DMS153 (cell line): Measurements from ENCODE around the gene ANKRD13C.
"Not testable (repeated sequence)": the region's sequence is repeated elsewhere in the genome, so short reads cannot be mapped to it uniquely, and the experiment has no call there.

Experiments
- DNase-seq: peaks from one replicate; lab custom pipeline; 2025; lab: John Stamatoyannopoulos, UW

The ANKRD13C gene

DNA sequence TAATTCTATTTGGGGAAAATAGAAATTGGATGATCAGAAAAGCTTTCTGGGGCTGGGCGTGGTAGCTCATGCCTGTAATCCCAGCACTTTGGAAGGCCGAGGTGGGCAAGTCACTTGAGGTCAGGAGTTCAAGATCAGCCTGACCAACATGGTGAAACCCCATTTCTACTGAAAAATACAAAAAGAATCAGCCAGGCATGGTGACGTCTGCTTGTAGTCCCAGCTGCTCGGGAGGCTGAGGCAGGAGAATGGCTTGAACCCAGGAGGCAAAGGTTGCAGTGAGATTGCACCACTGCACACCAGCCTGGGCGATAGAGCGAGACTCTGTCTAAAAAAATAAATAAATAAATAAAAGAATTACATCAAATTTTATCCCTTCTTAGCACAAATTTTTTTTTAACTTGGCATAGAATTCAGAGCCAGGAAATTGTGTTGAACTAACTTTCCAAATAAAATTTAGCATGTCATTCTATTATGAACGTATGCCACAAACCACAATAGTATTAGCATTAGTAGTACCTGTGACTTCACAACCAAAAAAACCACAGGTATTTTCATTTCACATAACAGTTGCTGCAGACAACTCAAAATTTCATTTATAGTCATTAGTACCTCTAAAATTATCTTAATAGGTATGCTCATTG is 4.5 kb upstream of the ANKRD13C start:
- no peak for DNase-seq

DNA sequence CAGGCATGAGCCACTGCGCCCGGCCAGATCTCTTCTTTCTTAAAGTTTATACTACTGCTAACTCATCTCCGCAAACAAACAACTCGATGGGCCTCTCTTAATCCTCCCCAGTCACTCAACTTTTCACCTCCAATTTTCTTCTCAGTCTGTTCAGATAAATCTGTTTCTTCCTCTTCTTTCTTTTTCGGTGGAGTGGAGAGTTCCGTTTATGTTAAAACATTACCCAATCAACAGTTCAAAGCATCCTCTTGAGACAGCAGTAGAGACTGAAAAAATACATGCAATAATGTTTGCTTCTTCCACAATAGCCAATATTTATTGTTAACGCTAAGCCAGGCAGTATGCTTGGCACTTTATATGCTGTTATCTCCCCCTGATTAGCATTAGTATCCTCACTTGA is 1.4 kb upstream of the ANKRD13C start:
- DNase-seq = no peak

DNA sequence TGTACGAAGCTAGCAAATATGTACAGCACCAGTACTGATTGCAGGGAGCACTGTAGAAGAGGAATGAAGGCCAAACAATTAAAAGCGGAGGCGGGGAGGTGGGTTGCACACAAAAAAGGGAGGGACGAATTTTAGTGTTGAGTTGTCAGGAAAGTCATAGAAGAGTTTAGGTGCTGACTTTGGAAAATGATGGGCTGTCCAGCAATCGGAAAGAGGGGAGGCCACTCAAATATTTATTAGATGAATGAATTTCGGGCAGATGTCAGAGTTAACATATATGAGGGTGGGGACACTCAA is 537 bp upstream of the ANKRD13C start:
- DNase-seq = no peak

DNA sequence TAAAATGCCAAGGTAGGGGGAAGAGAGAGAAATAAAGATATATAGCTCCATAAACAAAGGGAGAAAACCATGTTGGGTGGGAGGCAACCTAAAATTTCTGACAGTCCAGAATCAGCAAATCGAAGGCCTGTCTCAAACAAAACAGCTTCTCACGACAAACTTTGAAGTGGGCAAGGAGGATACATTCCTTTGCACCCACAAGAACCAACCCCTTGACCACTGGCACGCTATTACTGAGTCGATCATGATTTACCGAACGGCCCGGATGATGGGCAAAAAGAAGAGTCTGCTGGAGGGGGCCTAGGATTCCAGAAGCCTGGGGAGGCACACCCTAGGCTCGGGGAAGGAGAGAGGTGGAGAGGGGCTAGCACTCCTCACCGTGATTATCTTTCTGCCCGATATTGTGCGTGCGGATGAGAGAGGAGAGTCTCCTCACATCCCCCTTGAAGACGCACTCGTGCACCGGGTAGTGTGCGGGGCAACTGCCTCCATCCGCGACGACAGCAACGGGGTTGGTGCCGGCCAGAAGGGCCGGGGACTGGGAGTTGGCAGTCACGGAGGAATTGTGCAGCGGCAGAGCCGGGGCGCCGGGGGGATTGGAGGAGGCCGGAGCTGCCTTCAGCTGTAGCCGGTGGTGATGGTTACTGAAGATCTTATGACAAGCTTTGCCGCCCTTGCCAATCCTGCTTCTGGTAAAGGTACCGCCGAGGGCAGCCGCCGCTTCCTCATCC is 756 bp downstream of the ANKRD13C start:
- no peak for DNase-seq

DNA sequence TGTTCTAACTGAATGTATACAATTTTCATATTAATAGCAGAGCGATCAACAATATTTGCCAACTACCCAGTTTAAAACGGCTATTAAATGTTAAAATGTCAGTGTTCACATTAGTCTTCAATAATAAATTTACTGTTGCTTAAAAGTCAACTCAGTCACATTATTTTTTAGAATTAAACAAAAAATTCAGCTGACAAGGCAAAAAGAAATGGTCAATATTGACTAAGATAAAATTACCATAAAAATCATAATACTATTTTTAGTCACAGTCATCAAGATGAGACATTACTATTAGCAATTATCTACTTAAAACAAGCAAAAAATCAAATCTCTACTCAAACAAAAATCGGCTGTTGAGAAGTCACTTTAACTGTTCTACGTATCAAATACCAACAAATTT is 1.5 kb downstream of the ANKRD13C start:
- DNase-seq = no peak

DNA sequence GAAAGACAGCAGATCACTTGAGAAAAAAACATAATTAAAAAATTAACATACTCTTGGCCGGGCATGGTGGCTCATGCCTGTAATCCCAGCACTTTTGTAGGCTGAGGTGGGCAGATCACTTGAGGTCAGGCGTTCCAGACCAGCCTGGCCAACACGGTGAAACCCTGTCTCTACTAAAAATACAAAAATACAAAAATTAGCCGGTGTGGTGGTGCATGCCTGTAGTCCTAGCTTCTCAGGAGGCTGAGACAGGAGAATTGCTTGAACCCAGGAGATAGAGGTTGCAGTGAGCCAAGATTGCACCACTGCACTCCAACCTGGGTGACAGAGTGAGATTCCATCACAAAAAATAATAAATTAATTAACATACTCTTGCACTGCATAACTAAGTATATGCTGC is 4.7 kb downstream of the ANKRD13C start:
- not testable (repeated sequence) for DNase-seq

DNA sequence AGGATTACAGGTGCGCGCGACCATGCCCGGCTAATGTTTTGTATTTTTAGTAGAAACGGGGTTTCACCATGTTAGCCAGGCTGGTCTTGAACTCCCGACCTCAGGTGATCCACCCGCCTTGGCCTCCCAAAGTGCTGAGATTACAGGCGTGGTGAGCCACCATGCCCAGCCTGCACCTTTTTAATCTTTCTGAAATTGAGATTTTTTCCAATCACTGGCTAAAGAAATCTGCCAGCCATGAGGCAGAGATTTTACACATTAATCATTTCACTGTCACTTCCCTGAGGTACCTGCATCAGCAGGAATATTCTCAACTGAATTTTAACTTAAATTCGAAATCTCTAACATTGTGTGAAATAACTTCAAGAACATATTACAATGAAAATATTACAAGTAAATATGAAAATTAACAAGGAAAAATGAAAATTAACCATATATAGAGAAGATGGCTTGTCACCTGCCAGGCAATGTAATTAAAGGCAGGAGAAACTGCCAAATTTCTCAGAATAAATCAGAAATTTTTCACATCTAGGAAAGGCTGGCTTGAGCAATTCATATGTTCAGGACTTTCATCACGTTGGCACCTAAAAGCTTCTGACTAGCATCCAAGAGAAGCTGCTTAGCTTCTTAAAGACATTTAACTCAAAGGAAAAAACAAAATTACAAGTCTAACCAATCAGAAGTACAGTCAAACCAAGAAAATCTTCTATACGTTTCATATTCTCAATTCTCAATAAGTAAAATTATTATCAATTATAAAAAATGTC is 5.9 kb downstream of the ANKRD13C start:
- no peak for DNase-seq

DNA sequence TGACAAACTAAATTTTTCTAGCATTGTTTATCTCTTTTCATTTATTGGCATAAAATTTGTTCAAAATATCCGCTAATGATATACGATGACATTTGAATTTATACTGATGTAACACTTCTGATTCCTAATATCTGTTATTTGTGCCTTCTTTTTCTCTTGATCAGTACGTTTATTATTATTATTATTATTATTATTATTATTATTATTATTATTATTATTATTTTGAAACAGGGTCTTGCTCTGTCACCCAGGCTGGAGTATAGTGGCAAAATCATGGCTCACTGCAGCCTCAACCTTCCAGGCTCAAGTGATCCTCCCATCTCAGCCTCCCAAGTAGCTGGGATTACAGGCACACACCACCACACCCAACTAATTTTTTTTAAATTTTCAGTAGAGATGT is 14.9 kb downstream of the ANKRD13C start:
- not testable (repeated sequence) for DNase-seq

DNA sequence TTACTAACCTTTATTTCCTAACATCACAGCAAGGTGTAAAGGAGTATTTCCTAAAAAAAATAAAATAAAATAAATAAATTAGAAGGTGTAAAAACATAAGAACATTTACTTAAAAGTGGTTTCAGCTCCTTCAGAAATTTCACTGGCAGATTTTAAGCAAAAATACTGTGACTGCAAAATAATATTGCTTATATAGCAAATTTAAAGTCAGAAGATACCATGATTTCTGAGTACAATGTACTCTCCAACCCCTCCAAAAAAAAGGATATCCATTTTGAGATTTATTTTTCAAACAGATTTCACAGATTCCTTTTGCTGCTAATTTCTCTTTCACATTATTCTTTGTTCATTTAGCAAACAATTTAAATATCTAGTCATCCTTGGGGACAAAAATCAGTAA is 18.5 kb downstream of the ANKRD13C start:
- DNase-seq = no peak

DNA sequence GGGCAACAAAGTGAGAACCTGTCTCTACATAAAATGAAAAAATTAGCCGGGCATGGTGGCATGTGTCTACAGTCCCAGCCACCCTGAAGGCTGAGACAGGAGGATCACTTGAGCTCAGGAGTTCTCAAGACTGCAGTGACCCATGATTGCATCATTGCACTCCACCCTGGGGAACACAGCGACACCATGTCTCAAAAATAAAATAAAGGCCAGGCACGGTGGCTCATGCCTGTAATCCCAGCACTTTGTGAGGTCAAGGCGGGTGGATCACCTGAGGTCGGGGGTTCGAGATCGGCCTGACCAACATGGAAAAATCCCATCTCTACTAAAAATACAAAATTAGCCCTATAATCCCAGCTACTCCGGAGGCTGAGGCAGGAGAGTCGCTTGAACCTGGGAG is 20.1 kb downstream of the ANKRD13C start:
- DNase-seq = no peak

DNA sequence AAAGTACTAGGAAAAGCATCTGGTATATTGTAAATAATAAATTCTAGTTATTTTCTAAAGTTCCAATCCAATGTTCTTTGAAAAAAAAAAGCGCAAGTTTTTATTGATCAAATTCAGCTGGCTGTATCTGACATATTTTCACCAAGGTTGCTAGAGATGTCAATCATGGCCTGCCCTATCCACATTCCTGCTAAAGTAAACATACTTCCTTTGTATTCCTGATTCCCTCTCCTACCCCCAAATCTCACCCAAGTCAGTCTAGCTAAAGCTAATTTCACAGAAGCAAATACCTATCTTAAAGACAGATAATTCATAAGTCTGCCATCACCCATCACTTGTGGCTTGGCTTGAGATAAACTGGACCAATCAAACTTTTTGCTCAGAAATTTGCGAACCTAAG is 21.3 kb downstream of the ANKRD13C start:
- no peak for DNase-seq

DNA sequence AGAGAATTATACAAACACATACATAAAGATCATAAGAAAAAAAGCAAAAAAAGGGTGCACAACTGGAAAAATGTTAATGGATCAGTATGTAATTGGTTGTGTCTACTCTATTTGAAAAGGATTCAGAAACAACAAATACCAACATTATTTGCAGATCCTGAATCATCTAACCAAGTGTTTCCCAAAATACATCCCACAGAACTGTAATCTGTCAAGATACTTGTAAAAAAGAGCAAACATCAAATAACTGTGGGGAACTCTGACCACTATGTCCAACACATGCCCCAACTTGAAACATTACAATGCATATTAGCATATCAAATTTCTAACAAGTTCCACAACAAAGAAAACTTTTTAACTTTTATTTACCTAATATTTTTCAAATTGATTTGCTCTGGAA is 22.6 kb downstream of the ANKRD13C start:
- DNase-seq = no peak

DNA sequence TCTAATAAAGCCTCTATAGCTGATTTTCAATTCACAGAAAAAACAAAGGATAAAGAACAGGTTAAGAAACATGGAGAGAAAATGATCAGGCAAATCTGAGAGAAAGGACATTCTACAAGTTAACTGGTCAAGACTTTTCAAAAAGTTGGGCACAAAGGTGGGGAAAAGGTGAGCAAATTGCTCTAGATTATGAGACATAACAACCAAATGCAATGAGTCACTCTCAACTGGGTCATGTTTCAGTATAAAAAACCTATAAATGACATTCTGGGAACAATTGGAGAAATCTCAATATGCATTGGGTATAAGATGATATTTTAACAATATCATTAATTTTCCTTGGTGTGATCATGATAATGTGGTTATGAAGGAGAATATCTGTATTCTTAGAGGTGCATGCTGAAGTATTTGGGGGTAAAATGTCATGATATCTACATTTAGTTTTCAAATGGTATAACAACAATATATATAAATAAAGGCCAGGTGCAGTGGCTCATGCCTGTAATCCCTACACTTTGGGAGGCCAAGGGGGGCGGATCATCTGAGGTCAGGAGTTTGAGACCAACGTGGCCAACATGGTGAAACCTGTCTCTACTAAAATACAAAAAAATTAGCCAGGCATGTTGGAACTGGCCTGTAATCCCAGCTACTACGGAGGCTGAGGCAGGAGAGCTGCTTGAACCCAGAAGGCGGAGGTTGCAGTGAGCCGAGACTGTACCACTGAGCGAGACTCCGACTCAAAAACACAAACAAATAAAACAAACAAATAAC is 27.0 kb downstream of the ANKRD13C start:
- no peak for DNase-seq

DNA sequence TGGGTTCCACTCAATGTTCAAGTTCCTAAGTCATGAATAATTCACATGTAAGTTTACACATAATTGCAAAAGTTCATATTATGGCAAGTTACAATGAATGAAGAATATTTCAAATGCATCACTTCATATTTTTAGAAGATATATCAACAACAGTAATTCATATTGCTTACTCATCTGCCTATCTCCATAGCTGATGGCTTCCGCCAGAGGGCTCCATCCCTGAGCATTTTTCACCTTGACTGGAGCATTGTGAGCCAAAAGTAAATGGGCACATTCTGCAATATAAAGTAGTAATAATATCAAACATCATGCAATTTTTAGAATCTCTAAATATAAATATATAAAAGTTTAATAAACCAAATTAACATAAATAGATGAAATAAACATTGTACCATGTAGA is 29.8 kb downstream of the ANKRD13C start:
- DNase-seq = no peak

DNA sequence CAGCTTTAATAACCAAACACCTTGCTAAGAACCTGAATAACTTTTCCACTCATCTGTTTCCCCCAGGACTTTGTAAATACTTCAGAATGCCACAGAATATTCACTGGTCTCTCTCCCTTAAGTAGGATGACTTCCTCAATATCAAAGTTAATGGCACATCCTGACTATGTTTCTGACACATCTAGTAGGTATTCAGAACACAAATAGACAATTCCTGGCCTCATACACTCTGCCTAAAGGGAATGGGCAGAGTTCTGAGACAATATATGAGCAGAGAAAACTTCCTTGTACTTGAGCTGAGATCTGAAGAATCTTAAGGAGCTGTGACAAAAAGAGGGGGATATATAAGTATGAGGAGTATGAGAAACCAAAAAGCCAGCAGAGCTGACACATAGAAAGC is 34.8 kb downstream of the ANKRD13C start:
- DNase-seq = no peak

DNA sequence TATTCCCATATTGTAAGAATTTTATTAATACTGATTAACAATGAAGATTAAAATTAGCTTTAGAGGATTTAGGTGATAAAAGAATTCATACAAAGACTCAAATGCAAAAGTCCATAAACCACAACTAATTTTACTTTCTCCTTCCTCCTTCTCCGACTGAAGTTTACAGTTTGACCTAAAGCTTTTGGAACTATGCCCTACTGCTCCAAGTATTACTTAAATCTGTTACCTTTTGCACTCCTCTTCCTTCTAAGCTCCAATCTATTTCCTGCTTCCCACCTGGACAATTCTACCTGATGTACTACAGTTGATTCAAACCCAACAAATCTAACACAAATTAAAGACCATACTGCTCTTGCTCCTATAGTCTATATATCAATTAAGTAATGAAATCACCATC is 36.3 kb downstream of the ANKRD13C start:
- no peak for DNase-seq

DNA sequence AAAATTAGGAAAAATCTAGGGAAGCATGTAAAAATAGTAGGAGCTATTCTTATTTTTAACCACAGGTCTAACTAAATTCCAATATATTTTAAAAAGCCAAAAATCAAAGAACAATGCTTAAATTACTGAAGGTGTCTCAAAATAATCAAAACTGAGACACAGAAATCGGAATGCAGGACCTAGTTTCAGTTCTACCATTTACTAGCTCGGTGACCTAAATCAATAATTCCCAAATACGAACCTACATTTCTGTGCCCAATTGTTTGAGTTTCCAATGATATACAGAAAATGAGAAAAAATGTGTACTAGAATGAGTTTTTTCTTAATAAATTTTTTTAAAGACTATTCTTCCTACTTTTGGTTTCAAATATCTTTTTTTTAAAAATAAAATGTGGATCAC is 37.4 kb downstream of the ANKRD13C start:
- no peak for DNase-seq

DNA sequence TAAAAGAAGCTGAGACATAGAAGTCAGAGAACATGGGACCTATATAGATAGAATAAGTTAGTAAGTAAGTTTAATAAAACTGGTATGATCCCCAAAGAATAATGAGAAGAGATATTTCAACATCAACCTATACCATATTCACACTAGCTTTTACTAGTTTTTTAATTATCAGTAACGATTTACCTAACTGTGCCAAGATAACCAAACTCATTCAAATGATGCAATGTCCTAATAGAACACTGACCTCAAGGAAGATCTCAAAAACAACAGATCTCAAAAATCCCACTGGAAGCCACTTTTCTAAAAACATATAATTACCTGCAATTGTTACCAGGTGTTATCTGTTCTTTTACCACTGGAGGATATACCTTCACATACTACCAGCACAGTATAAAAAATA is 38.7 kb downstream of the ANKRD13C start:
- DNase-seq = no peak

DNA sequence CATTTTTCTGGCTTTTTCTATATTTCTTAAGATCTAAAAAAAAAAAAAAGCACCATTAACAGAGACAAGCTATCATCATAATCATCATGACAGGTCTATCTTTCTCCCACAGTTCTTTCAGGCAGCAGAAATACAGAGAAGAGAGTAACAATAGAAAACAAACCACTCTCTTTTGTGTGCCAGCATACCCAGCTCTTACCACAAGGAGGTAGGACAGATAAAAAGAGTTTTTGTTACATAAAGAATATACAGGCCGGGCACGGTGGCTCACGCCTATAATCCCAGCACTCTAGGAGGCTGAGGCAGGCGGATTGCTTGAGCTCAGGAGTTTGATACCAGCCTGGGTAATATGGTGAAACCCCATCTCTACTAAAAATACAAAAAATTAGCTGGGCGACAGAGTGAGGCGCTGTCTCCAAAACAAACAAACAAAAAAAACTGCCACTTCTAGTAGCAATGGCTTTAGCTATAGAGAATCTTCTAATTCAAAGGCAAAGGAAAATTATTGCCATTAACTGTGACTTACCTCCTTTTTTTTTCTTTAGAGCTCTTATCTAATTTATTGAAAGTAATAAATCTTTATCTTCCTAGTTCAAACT is 39.7 kb downstream of the ANKRD13C start:
- no peak for DNase-seq

DNA sequence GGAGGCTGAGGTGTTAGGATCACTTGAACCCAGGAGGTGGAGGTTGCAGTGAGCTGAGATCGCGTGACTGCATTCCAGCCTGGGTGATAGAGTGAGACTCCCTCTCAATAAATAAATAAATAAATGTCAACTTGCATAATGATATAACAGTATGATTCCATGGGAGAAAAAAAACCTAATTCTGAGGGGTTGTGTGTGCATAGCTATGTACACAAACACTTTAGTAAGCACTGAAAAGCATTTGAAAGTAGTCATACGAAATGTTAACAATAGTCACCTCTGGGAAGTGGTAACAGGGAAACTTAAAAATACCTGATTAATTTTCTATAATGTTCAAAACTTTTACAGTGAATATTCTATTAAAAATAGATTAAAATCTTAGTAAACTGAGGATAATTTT is 43.2 kb downstream of the ANKRD13C start:
- DNase-seq = no peak

DNA sequence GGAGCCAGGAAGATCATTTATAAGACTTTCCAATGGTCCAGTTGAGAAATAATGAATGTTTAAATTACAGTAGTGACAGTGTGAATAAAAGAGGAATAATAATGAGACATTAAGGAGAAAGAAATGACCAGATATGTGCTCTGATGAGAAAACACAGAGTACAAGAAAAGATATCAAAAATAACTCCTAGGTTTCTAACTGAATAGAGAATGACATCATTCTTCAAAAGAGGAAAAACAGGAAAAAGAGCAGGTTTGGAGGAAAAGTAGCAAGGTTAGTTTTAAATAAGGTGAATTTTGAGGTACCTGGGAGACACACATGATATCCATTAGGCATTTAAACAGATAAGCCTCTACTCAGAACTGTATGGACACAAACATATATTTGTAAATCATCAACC is 55.0 kb downstream of the ANKRD13C start:
- DNase-seq = no peak

DNA sequence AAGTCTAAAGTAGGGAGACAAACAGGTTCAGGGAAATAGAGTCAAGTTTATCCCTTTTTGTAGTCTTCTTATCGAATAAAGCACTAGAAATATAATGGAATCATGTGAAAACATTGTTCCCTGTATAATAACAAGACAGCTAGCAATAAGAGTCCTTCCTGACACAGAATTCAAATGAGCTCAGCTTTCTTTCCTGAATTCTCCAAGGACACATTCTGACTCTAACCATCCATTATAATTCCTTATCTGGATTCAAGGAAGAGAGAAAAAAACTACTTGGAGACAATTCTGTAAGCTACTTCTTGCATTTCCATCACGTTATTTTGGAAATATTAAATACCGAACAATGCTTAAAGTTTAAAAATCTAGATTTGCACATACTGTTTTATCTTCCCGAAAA is 58.8 kb downstream of the ANKRD13C start:
- no peak for DNase-seq
